NK-92 (cell line): ENCODE measurements around the gene LYZL1.
"Not testable (repeated sequence)": the region's sequence is repeated elsewhere in the genome, so short reads cannot be mapped to it uniquely, and the experiment has no call there.

ENCODE experiments used
- DNase-seq: peaks from one replicate; lab custom pipeline; 2025; ENCODE audit not compliant: unreplicated experiment; lab: John Stamatoyannopoulos, UW

Gene LYZL1

DNA sequence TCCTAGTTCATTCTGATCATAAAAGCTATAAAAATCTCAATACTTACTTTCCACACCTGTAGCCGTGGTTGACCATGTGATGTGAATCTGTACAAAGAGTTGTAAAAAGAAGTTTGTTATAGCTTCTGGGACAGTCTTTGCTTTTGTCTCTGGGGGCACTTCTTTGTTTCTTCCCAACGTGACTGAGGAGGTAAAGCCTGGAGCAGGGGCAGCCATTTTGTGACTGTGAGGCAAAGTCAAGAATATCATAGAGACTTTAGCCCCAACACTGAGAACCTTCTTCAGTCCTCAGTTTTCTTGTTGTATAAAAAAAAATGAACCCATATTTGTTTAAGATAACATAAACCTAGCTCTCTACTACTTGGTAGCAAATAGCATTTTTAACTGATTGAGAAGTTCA lies 29.4 kb upstream of the LYZL1 start:
- DNase-seq, result no peak

DNA sequence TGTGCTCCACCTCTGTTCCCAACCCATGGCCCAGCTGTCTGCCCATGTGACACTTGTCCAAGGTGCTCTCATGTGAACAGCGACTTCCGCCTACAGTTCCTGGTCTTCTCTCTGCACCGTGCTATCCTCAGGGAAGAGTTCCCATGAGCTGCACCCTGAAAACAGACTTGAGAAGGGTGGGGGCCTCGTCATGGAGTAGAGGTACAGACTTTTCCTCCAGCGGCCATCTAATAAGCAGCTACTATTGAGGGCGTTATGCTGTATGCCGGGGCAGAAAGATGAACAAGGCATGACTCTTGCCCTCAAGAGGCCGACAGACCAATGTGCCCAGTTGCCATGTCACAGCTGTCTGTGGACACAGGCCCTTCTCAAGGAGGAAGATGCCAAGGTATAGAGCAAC lies 25.4 kb upstream of the LYZL1 start:
- no peak for DNase-seq

DNA sequence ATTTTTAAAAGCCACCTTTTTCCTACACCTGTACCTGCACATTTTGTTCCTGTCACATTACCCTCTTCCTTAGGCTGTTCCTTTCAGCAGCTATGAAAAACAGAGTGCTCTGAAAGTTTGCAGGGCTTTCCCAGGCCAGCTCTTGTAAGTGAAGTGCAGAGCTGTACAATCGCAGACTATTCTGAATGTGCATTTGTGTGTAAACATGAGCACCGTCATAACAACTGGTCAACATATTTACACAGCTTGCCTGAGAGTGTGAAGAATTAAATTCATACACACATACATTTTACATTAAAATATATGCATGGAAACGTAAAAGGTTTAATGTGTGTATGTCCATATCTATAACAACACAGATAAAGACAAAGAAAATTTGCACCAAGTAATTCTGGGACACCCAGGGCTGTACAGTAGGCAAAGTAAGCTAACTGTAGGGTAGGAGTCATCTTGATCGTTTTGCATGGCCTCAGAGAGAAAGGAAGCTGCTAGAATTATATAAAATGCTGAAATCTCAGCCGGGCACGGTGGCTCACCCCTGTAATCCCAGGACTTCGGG lies 23.6 kb upstream of the LYZL1 start:
- DNase-seq, result no peak

DNA sequence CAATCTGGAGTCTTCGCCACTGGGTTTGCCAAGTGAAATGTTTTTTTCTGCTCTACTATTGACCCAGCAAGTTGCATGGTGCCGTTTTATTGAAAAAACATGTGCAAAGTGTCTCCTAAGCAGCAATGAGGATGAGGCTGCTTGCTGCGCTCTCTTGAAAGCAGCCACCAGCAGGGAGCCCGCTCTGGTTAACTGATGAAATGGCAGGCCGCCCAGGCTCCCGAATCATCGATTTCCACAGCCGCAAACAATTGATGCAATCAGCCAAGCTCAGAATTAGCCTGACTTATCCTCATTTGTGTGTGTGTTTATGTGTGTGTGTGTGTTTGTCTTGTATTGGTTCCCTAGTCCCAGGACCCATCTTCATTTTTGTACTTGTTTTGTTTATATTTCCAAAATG lies 22.2 kb upstream of the LYZL1 start:
- DNase-seq, result no peak

DNA sequence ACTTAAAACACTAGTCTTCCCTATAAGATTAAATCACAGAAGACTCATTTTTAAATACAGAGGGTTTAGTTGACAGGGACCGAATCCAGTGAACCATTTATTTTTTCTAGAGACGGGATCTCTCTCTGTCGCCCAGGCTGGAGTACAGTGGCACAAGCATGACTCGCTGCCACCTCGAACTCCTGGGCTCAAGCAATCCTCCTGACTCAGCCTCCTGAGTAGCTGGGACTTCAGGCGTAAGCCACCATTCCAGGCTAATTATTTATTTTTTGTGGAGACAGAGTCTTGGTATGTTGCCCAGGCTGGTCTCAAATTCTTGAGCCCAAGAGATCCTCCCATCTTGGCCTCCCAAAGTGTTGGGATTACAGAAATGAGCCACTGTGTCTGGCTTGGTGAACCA lies 20.9 kb upstream of the LYZL1 start:
- no peak for DNase-seq

DNA sequence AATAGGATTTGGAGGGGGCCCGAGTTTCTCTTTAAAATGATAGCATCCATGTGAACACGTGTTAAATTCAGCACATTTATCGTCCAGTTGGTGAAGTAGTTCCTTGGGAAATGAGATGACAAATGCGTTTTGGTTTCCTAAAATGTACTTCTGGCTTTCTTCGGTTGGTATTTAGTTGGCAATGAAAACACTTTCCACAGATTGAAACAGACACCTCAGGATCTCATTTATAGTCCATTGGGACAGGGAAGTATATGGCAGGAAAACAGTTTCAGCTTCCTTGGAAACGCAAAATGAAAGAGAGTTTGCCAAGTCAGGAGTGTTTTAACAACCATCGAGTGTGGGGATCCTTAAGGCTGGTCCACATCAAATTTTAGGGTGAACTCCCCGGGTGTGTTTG lies 19.4 kb upstream of the LYZL1 start:
- DNase-seq, result no peak

DNA sequence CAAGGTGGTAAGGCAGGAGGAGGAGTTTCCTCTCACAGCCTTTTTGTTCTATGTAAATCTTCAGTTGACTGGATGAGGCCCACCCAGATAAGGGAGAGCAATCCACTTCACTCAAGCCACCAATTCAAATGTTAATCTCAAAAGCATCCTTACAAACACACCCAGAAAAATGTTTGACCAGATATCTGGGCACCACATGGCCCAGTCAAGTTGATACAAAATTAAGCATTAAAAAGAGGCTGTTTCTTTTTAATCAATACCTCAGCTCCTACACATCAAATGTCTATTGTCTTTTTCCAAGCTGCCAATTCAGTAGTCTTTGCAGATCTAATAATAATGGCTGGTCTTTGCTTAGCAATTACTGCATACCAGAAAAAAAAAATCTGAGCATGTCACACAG lies 18.0 kb upstream of the LYZL1 start:
- no peak for DNase-seq

DNA sequence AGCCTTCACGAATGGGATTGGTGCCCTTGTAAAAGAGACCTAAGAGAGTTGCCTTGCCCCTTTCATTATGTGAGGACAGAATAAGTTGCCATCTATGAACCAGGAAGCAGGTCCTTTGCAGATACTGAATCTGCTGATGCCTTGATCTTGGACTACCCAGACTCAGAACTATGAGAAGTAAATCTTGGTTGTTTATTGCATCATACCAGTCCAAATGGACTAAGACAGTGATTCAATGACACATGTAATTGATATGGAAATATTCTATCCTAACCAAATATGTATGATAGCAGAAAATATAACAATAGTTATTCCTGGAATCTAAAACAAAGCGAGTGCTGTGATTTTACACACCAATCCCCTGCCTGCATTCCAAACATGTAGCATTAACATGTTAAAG lies 17.0 kb upstream of the LYZL1 start:
- DNase-seq, result no peak

DNA sequence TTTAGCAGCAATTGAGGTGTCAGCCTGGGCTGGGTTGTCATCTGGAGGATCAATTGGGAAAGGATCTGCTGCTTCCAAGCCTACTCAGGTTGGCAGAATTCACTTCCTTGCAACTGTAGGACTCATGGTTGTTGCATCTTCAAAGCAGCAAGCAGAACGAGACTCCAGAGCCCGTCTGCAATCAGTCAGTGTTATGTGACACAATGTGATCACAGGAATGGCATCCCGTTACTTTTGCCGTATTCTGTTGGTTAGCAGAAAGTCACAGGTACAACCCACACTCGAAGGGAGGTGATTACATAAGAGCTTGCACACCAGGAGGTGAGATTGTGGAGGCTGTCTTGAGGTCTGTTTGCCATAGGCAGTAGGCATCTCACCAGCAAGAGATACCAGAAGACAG lies 15.4 kb upstream of the LYZL1 start:
- no peak for DNase-seq

DNA sequence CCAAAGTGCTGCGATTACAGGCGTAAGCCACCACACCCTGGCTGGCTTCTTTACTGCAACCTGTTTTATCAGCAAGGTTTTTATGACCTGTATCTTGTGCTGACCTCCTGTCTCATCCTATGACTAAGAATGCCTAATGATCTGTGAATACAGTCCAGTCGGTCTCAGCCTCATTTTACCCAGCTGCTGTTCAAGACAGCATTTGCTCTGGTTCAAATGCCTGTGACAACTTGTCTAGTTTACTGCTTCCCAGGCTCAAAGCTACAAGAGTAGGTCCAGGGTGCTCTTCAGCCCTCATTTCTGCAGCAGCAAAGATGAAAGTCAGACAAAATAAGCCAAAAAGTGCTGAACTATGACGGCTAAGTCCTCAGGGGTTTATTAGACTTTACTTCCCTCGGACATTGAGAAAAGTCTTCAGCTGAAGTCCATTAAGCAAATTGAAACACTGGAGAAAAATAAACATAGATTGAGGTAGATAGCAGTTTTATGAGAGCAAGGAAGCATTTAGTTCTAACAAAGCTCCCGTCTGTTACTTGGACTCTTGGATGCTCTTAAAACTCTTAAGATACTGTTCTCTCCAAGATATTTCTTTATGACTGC lies 12.5 kb upstream of the LYZL1 start:
- DNase-seq, result no peak

DNA sequence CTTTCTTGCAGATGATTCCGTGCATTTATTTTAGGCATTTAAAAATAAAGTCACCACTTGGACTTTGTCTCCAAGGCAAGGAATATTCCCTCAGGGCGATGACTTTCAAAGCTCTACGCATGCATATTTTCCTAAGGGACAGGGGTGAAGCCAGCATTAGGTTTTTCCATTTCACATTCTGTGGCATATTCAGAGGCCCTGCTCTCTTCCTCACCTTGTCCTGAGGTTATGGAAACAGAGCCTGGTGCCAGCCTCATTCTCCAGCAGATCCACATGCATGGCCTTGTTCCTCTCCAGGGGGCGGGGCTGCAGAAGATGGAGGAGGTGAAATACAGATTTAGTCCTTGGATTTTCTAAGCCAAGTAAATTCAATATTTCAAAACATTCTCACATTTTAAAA lies 11.6 kb upstream of the LYZL1 start:
- no peak for DNase-seq

DNA sequence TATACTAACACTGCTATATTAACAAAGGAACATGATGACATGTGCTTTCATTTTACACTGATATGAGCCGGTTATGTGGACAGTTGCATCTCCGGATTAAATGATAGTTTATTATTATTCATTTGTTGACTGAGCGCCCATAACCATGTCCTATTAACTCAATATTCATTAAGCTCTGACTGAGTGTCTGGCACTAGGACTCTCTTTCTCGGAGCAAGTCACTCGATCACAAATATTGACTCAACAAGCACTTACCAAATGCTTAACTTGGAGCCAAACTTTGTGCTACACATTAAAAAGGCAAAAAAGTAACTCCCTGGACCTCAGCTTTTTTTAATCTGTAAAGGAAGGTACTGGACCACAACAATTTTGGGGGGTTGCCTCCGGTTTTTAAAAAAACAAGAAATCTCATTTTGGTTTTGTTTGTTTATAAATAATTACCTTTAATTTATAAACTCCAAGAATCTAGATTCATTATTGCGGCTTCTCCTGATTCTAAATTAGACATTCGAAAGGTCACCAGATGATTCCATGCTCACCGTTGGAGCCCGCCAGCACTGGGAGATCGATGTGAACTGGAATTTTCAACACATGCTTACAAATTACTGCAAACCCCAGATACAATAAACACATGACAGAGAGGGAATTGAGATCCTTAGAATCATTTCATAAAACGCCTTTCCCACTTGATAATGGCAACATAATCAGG lies 8.9 kb upstream of the LYZL1 start:
- DNase-seq, result no peak

DNA sequence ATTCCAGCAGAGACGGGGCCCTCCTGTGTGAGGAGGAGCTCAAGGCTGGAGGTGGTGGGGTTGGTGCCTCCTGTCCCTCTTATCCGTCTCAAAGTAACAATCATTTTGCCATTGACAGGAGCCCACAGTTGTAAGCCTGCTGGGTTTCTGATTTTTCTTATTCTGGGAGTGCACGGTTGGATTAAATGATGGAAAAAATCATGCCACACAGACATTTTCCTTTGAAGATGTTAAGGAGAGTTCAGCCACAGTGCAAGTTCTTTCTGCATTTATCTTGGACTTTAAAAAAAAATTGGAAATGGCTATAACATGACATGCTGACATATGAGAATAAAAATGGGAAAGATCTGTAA lies 8.4 kb upstream of the LYZL1 start:
- DNase-seq, result no peak

DNA sequence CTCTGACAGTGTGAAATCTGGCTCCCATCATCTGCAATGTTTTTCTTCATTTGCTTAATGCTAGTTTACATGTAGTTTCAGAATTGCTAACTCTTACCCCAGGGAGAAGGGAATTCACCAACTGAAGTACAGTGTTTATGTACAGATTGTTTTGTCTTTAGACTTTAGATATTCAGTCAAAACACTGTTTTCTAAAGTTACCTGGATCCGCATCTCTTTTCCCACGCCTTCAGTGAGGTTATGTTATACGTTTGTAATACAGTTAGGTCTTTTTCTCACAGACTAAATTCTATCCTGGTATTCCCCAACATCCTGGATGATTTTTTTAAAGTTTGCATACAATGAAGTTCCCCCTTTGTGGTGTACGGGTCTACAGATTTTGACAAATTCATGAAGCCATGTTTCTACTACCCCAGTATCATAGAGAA lies 3.2 kb upstream of the LYZL1 start:
- no peak for DNase-seq

DNA sequence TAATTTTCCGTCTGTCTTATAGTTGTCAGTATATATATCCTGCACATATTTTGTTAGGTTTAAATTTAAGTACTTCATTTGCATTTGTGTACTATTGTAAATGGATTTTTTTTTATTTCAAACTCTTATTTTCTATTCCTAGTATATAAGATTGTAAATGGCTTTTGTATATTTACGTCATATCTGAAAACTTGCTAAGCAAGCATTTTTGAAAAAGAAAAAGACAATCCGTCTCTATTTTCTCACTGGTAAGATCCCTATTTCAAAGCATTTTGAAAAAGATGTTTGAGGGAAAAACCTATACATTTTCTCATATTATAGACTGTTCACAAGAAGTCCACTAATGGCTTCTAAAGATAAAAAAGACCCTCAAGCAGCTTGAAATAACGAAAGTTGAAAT lies 1.2 kb upstream of the LYZL1 start:
- DNase-seq, result no peak

DNA sequence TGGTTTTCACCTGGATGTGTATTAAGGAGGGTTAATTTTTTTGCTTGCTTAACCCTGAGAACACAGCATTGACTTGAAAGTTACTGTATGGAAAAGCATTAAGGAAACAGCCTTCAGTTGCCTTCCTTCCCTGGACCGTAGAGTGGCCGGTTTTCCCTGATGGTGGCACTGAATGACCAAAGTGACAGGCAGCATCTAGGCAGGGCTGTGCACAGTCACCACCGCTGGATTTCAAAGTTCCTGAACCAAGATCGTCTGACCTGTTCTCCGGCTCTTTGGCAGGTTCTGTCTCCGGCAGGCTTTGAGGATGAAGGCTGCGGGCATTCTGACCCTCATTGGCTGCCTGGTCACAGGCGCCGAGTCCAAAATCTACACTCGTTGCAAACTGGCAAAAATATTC lies 2.7 kb downstream of the LYZL1 start:
- DNase-seq, result not testable (repeated sequence)

DNA sequence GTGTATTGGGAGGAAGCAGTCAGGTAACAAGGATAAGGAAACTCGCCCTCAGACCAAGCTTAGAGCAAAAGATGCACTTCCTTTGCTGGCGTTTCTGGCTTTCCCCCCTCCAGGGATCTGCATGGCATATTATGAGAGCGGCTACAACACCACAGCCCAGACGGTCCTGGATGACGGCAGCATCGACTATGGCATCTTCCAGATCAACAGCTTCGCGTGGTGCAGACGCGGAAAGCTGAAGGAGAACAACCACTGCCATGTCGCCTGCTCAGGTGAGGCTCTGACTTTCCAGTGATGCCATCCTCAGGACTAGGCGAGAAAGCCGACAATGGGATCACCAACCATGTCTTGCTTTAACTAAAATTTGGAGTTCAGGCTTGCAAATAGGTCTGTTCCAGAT lies 3.5 kb downstream of the LYZL1 start:
- not testable (repeated sequence) for DNase-seq

DNA sequence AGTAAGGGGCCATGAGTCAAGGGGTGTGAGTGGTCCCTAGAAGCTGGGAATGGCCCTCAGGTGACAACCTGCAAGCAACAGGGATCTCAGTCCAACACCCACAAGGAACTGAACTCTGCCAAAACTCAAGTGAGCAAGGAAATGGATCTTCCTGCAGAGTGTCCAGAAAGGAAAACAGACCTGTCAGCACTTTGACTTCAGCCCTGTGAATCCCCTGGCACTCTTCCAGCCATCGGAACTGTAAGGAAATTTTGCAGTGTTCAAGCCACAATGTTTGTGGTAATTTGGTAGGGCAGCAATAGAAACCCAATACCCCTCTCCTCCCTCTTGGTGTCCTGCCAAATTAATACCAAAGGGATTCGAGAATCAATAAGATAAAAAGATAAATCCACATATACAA lies 6.9 kb downstream of the LYZL1 start:
- DNase-seq, result no peak

DNA sequence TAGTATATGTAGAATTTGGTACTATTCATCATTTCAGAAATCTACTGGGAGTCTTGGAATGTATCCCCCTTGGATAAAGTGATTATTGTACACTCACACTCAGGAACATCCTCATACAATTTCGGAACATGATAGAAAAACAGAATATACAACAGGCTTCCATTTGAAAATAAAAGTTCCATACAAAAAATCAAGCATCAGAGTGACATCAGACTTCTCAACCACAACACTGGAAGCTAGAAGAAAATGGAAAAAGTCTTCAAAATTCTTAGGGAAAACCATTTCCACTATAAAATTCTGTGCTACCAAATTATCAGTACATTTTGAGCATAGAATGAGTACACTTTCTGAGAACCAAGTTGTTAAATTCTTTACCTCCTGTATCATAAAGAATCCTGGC lies 8.8 kb downstream of the LYZL1 start:
- no peak for DNase-seq

DNA sequence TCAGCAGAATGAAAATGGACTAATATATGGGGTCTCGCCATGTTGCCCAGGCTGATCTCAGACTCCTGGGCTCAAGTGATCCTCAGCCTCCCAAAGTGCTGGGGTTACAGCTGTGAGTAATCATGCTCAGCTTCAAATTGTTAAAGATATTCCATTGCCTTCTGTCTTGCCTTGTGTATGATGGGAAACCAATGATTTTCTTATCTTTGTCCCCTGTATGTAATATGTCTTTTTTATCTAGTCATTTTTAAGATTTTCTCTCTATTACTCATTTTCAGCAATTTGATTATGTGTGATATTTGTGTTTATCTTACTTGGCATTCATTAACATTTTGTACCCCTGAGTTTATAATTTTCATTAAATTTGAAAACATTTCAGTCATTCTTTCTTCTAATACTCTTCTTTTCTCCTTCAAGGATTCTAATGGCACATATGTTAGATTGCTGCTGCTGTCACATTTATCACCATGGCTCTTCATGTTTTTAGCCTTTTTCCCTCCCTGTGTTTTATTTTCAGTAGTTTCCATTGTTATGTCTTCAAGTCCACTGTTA lies 12.6 kb downstream of the LYZL1 start:
- no peak for DNase-seq

DNA sequence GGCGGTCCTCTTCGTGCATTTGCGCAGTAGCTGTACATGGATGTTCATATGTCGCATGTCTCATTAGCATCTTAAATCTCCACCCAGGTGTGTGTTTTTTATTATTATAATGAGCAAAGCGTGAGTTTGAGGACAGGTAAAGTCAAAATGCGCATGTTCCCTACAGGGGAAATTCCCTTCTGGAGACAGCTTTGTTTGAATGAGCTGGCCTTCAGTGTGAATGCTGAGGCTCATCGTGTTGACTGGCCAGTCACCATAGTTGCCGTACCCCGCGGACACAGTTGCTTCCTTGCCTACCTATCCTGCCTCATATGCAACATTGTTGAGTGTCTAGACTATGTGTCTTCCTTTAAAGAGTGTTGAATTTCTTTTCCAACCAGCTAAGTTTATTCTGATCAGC lies 13.6 kb downstream of the LYZL1 start:
- no peak for DNase-seq

DNA sequence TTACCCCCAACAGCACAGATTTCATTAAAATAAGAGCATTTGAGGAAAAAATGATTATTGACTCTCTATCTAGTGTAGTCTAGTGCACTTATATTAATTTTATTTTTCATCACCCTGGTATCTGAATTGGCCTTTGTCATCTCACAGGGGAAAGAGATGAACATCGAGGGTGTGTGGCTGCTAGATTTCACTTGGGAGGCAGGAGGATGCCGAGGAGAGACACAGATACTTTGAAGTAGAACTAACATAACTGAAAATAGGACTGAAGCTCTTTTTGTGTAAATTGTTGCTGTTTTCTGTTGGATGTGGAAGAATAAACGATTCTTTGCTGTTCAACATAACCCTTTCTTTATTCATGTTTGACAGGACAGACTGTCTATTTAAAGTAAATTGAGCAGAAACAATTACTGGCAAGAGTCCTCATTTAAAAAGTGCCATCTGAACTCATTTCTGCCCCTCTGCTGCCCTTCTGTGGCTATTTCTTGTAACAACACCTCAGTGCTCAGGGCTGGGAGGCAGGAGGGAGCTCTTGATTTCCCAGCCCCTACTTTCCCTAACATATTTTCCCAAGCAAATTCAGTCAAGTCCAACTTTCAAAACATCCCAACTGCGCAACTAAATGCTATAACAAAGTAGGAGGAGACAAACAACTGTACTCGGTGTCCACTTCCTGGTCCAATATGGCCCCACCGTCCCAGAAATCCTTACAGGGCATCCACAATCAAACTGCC lies 15.6 kb downstream of the LYZL1 start:
- DNase-seq, result no peak
